Measurements from ENCODE around the gene KCNT2. TPM values are rescaled to one million over a fixed set of nuclear protein-coding genes. Genes with fewer than 3 reads are reported as not detected.

Gene KCNT2
- total and polyA plus RNA-seq, 2 donors (not counting 3 experiments of a cell fraction or from before 2014, with no cell fraction given) = 0.46 to 1.6 TPM

- FAIRE-seq (no peak), DNase-seq (ENCODE audit: low read depth, low spot score) (no peak)
- no TSS peak for BruUV-seq (replicated peaks)
- Histone ChIP-seq H3K4me3 (replicated peaks in 1 of 3; ENCODE audit: insufficient read depth in 1 of 3, low read depth in 1 of 3, low read length in 3 of 3) (no peak overlapping the region), H3K4me1 (ENCODE audit: control insufficient read depth, extremely low read depth, insufficient read depth, low read length) (no peaks in the 10 kb centered on the region), H3K4me2 (ENCODE audit: insufficient read depth, low read length) (no peak overlapping the region), H2AFZ (ENCODE audit: low read depth, low read length) (no peak overlapping the region), H3K9ac (replicated peaks; ENCODE audit: extremely low read depth, insufficient read depth, low read length) (no peak overlapping the region), H3K36me3 (ENCODE audit: control insufficient read depth in 2 of 2, extremely low read depth in 1 of 2, insufficient read depth in 2 of 2, low read length in 2 of 2) (no peaks in the 10 kb centered on the region), H3K9me3 (replicated peaks; ENCODE audit: control insufficient read depth, insufficient read depth, low read length) (no peaks in the 10 kb centered on the region), H3K27me3 (ENCODE audit: control insufficient read depth in 2 of 2, insufficient read depth in 2 of 2, low read length in 2 of 2) (no peaks in the 10 kb centered on the region), H3K79me2 (ENCODE audit: control insufficient read depth, insufficient read depth, low read length) (no peaks in the 10 kb centered on the region), H3K27ac (ENCODE audit: insufficient read depth, low read depth, low read length) (no peak overlapping the region), H4K20me1 (replicated peaks; ENCODE audit: control insufficient read depth, extremely low read depth, insufficient read depth, low read length) (no peaks in the 10 kb centered on the region), H3K9me1 (replicated peaks; ENCODE audit: control insufficient read depth, extremely low read depth, insufficient read depth, low read length) (no peaks in the 10 kb centered on the region)
- dilution Hi-C loops (cut with MboI; ENCODE audit: extremely low pct_ligation_motif_present, low sequenced_read_pairs) = no loop called here
- TF ChIP-seq POLR2A (IDR thresholded peaks at IDR 0.05; ENCODE audit: low read depth, low read length) (no peak), POLR2AphosphoS5 (IDR thresholded peaks at IDR 0.05; ENCODE audit: insufficient read depth, low read depth, low read length) (no peak), EZH2 (IDR thresholded peaks at IDR 0.05; ENCODE audit: borderline replicate concordance, low read depth, low read length, severe bottlenecking) (no peak), MAX (IDR thresholded peaks at IDR 0.05; ENCODE audit: insufficient read depth, insufficient read length) (no peak), FOS (IDR thresholded peaks at IDR 0.05; ENCODE audit: borderline replicate concordance, insufficient read depth, low read length) (no peak)
- intact Hi-C loops (cut with micrococcal nuclease) = no loop called here
- ChIA-PET CTCF (no interaction called here), POLR2A (no interaction called here)
Observed at GRCh38 chr1:196637606-196638005, 29.4 kb upstream of the KCNT2 start.

DNA sequence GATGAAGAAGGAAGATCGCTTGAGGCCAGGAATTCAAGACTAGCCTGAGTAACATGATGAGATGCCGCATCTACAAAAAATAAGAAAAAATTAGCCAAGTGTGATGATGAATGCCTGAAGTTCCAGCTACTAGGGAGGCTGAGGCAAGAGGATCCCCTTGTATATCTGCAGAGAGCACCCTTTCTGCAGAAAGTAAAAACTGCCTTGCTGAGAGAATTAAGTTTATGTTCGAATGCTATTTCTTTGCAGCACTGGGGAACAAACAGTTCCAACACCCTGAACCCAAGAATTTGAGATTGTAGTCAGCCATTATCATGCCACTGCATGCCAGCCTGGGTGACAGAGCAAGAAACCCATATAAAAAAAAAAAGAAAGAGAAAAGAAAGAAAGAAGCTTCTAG lies 20.6 kb upstream of the KCNT2 start:
- no TSS peak for BruUV-seq (replicated peaks)

More for the DNA sequence above, 20.6 kb upstream of the KCNT2 start:
- intact Hi-C loops (cut with micrococcal nuclease) (no loop called here), dilution Hi-C loops (cut with MboI; ENCODE audit: extremely low pct_ligation_motif_present, low sequenced_read_pairs) (no loop called here)
- Histone ChIP-seq H3K9me3 (replicated peaks; ENCODE audit: control insufficient read depth, insufficient read depth, low read length) (no peaks in the 10 kb centered on the region), H3K4me1 (ENCODE audit: control insufficient read depth, extremely low read depth, insufficient read depth, low read length) (no peaks in the 10 kb centered on the region), H3K9me1 (replicated peaks; ENCODE audit: control insufficient read depth, extremely low read depth, insufficient read depth, low read length) (no peaks in the 10 kb centered on the region), H3K4me3 (replicated peaks in 1 of 3; ENCODE audit: insufficient read depth in 1 of 3, low read depth in 1 of 3, low read length in 3 of 3) (no peak overlapping the region), H3K4me2 (ENCODE audit: insufficient read depth, low read length) (no peak overlapping the region), H3K79me2 (ENCODE audit: control insufficient read depth, insufficient read depth, low read length) (no peaks in the 10 kb centered on the region), H4K20me1 (replicated peaks; ENCODE audit: control insufficient read depth, extremely low read depth, insufficient read depth, low read length) (no peaks in the 10 kb centered on the region), H3K27ac (ENCODE audit: insufficient read depth, low read depth, low read length) (no peak overlapping the region), H3K9ac (replicated peaks; ENCODE audit: extremely low read depth, insufficient read depth, low read length) (no peak overlapping the region), H3K36me3 (ENCODE audit: control insufficient read depth in 2 of 2, extremely low read depth in 1 of 2, insufficient read depth in 2 of 2, low read length in 2 of 2) (no peaks in the 10 kb centered on the region), H2AFZ (ENCODE audit: low read depth, low read length) (no peak overlapping the region), H3K27me3 (ENCODE audit: control insufficient read depth in 2 of 2, insufficient read depth in 2 of 2, low read length in 2 of 2) (no peaks in the 10 kb centered on the region)
- ChIA-PET CTCF (interaction anchor here (0.7 kb wide), 1 partner anchor 313 kb away, joined by 3 read pairs; no protein-coding TSS in a partner anchor), POLR2A (no interaction called here)
- TF ChIP-seq JUN (IDR thresholded peaks at IDR 0.05; ENCODE audit: borderline replicate concordance, insufficient read depth, insufficient read length, low read depth) (no peak), POLR2AphosphoS5 (IDR thresholded peaks at IDR 0.05; ENCODE audit: insufficient read depth, low read depth, low read length) (no peak), EZH2 (IDR thresholded peaks at IDR 0.05; ENCODE audit: borderline replicate concordance, low read depth, low read length, severe bottlenecking) (no peak), MAX (IDR thresholded peaks at IDR 0.05; ENCODE audit: insufficient read depth, insufficient read length) (no peak)
- no peak for DNase-seq (ENCODE audit: low read depth, low spot score)
- no peak for FAIRE-seq
